Endothelial cell of umbilical vein (primary cell): ENCODE data around the gene SLC4A11.

ENCODE experiments used
- CTCF ChIP-seq, 2 donors: IDR thresholded peaks; 1 replicate in 1 of 2; 2 replicates in 1 of 2; pipeline ENCODE4 v1.5.1; 2011; ENCODE audit warnings: low read length in 2 of 2, mild to moderate bottlenecking in 2 of 2, moderate library complexity in 2 of 2, control low read depth in 1 of 2, inconsistent platforms in 1 of 2, low read depth in 1 of 2; ENCODE audit not compliant: insufficient read depth in 1 of 2; ENCODE audit errors: extremely low read depth in 1 of 2
- EZH2 ChIP-seq: IDR thresholded peaks from 2 replicates; pipeline ENCODE4 v1.6.1; 2012; ENCODE audit warnings: borderline replicate concordance, low read depth, mild to moderate bottlenecking, moderate library complexity, low read length, inconsistent platforms; ENCODE audit not compliant: severe bottlenecking
- MAX ChIP-seq: IDR thresholded peaks from 2 replicates; pipeline ENCODE4 v1.6.1; 2011; ENCODE audit not compliant: insufficient read depth, insufficient read length
- POLR2A ChIP-seq: IDR thresholded peaks from 2 replicates; pipeline ENCODE4 v1.6.1; 2012; ENCODE audit warnings: low read depth, mild to moderate bottlenecking, control low read depth, low read length
- POLR2AphosphoS5 ChIP-seq: IDR thresholded peaks from 2 replicates; pipeline ENCODE4 v1.6.1; 2012; ENCODE audit warnings: low read depth, mild to moderate bottlenecking, control low read depth, low read length, moderate library complexity; ENCODE audit not compliant: insufficient read depth

- TF ChIP-seq POLR2AphosphoS5 = no peak
- no peak for TF ChIP-seq MAX
- TF ChIP-seq EZH2 = no peak
- TF ChIP-seq CTCF (IDR thresholded peaks at IDR 0.05; ENCODE audit: extremely low read depth in 1 of 2, insufficient read depth in 1 of 2, low read depth in 1 of 2, low read length in 2 of 2) = no peak
- TF ChIP-seq POLR2A = peak; percentile 95
Measured at GRCh38 chr20:3204124-3204794, 34.7 kb downstream of the SLC4A11 start, which contains the start of gene DDRGK1.
